HG03139 (cell line): ENCODE results near the gene HGF.
"Not testable (repeated sequence)": the region's sequence is repeated elsewhere in the genome, so short reads cannot be mapped to it uniquely, and the experiment has no call there.

ENCODE experiments used
- ATAC-seq: cut with Tn5 transposase; IDR thresholded peaks from one replicate; pipeline ENCODE4 v1.9.1; 2021; ENCODE audit not compliant: unreplicated experiment

The HGF gene

GRCh38 chr7:81725003-81725811 is 44.6 kb downstream of the HGF start:
- no peak for ATAC-seq

DNA sequence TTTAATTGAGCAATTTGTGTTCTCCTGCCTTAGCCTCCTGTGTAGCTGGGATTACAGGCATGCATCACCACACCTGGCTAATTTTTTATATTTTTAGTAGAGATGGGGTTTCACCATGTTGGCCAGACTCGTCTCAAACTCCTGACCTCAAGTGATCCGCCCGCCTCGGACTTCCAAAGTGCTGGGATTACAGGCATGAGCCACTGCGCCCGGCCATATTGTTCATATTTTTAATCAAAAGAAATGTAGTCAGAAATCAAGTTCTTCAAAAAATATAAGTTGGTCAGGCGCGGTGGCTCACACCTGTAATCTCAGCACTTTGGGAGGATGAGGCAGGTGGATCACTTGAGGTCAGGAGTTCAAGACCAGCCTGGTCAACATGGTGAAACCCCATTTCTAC is 47.6 kb downstream of the HGF start:
- not testable (repeated sequence) for ATAC-seq

DNA sequence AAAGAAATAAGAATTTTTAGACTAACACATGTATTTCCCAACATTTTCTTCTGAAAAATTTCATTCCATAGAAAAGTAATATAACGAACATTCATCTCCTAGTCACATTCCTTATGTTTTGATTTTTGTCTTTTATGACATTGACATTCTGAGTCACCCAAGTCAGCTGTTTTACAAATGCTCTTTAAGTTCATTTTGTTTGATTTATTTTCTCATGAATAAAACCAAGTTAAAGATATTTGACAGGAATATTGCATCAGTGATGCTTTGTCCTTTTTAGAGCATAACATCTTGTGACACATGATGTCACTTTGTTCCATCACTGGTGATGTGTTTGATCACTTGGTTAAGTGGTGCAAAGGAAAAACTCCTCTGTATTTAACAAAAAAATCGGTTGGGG is 48.4 kb downstream of the HGF start:
- ATAC-seq, result no peak

DNA sequence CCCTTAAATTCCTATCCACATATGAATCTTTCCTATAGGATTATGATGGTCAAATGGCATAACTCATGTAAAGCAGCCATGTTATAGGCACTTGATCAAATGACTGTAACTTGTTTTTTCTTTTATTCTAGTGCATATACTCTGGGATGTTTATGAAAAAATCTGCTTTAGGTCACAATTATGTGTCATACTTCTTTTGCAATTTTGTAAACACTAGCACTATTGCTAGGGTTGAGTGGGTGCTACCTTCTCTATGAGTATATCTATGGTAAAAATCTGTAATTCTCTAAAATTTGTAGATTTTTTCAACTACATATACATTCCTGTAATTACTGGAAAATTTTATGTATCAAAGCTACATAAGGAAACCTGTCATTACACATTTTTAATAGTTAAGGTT is 50.0 kb downstream of the HGF start:
- no peak for ATAC-seq

DNA sequence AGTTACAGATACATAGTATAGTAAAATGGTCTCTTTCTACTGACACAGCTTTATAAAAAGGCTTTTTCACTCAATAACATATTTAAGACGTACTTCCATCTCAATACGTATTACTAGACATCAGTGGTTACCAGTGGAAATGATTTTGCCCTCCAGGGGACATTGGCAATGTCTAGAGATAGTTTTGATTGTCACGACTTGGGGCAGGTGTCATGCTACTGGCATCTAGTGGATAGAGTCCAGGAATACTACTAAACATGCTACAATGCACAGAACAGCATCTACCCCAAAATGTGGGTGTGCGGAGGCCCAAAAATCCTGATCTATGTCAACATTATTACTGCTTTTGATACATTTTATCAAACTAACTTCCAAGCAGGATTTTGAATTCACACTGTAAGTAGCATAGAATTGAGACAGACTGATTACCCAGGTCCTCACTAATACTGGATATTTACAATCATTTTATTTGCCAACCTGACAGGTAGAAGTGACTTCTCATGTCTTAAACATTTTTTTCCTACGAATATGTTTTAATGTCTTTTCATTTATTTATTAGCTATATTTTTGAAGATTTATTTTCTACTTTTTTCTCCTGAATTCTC is 53.8 kb downstream of the HGF start:
- no peak for ATAC-seq

DNA sequence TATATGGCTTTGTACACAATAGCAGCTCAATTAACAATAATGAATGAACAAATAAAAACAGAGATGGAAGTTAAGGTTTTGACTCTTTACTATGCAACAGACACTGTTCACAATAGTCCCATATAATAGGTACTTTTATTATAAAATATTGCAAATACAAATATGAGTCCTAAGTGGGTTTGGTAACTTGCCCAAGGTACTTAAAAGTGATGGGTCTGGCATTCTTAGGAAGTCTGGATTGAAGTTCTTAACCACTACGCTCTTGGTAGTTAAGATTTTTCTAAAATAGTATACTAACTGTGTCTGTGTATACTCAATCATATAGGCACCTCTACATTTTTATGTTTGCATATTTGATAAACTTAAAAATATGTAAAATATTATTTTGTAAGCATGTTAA is 55.5 kb downstream of the HGF start:
- ATAC-seq, result no peak

DNA sequence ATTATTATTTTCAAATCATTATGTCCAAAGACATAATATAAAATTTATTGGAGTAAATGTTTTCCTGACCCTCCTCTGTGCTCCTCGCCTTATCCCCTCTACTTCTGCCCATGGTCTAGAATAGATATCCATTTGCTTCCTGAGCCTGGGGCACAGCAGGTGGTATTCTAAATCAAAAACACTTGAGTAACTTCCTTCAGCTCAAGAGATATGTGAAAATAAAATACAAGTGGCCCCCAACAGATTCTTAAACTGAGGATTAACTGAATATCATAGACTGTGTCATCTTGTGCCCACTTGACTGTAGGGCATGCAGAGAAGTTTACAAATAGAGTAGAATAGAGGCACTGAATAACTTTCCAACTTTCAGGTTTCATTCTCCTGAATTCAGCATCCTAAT is 59.1 kb downstream of the HGF start:
- ATAC-seq, result no peak

GRCh38 chr7:81709836-81710235 is 60.0 kb downstream of the HGF start:
- no peak for ATAC-seq

DNA sequence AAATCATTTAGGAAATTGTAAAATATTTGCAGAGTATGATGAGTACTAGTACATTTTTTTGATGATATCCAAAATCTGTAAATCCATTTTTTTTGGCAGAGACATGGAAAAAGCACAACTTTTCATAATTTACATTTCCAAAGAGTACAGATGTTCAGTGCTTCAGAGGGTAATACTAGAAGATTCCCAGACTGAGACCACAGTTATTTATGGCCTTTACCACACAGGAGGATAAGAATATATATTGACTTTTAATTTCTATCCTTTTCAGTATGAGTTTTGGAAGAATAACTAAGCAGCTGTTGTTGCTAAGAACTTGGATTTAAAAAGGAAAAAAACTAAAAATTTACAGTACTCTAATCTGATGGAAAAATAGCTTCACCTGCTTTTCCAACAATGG is 61.9 kb downstream of the HGF start:
- no peak for ATAC-seq

DNA sequence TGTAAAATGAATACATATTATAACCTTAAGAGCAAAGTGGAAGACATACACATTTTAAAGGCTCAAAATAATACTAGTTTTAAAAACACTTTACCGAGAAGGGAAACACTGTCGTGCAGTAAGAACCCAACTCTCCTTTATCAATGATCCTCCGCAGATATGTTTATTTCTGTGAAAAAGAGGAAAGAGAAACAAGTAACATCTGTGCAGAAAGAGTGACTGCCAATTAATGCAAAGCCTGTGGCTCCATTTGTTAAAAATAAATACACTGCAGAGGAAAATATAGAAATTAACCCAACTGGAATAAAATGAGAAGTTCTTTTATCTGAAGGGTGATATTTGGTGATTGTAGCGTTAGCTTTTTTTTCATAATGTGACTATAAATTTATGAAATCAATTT is 62.7 kb downstream of the HGF start:
- no peak for ATAC-seq

DNA sequence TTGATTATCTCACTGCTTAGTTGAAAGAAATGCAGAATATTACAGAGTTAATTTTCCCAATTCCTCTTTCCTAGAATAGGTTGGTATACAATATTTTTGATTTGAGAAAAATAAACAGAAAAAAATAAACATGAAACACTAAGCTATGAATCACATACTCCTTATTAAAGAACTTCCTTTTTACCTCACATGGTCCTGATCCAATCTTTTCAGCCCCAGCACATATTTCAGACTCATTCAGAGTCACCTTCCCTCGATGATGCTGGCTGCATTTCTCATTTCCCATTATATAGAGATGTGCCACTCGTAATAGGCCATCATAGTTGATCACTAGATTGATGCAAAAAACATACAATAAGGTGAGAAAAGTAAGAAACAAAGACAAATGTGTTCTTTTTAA is 64.6 kb downstream of the HGF start:
- ATAC-seq, result no peak

- ATAC-seq, result no peak
These were observed 65.3 kb downstream of the HGF start for GRCh38 chr7:81704595-81704994.

GRCh38 chr7:81698965-81699364 is 70.9 kb downstream of the HGF start:
- no peak for ATAC-seq

GRCh38 chr7:81694711-81695110 is 75.1 kb downstream of the HGF start:
- no peak for ATAC-seq

- no peak for ATAC-seq
These were observed 76.0 kb downstream of the HGF start for GRCh38 chr7:81693894-81694293.

- ATAC-seq, result no peak
These were observed 76.8 kb downstream of the HGF start for GRCh38 chr7:81693080-81693479.

GRCh38 chr7:81692146-81692905 is 77.5 kb downstream of the HGF start:
- no peak for ATAC-seq

GRCh38 chr7:81691199-81691821 is 78.5 kb downstream of the HGF start:
- no peak for ATAC-seq

GRCh38 chr7:81690688-81691087 is 79.2 kb downstream of the HGF start:
- no peak for ATAC-seq

DNA sequence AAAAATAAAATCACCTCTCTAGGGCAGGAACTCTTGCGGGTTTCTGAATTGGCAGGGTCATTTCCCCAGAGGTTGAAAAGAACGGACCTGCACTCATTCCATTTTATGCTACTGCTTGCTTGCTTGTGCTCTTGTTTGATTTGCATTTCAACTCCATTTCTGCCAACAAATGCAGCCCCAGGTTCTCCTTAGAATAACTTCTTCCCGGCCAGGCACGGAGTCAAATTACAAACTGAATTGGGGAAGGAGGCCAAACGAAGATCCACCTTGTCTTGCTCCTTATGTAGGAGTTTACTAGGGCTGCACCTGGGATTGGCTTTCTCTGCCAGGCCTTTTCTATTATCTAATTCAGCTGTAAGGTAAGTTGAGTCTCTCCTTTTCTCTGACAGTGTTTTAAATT is 79.6 kb downstream of the HGF start:
- no peak for ATAC-seq

GRCh38 chr7:81688622-81689411 is 81.0 kb downstream of the HGF start:
- no peak for ATAC-seq
